A673 (cell line): ENCODE data around the gene UVRAG. TPM values are rescaled to one million over a fixed set of nuclear protein-coding genes. Genes with fewer than 3 reads are reported as not detected.

Source experiments
- BruUV-seq: library from RNA; stranded (reverse); fragments of 400-500 nt; replicated peaks from 2 replicates; lab custom pipeline; 2021; lab: Mats Ljungman, UMichigan
- CTCF ChIA-PET: fragments of 300-600 bp; sonication (Branson Sonifier 250); formaldehyde crosslinking; loops from one replicate; lab custom pipeline; 2022; ENCODE audit warnings: antibody characterized with exemption; lab: Charles Lee
- POLR2A ChIA-PET: fragments of 300-600 bp; sonication (Branson Sonifier 250); formaldehyde crosslinking; loops from one replicate; lab custom pipeline; 2022; ENCODE audit warnings: antibody characterized with exemption; ENCODE audit not compliant: low non-redundant PET; lab: Charles Lee
- DNase-seq: peaks from one replicate; pipeline ENCODE4 v3.0.0-alpha.2; 2015; ENCODE audit warnings: low spot score
- H3K27ac ChIP-seq: fragments of 200-600 bp; sonication (generic); 2 replicates; pipeline ENCODE4 v1.5.1; 2016; ENCODE audit warnings: mixed run types, low read depth, mild to moderate bottlenecking, mixed read lengths, antibody characterized with exemption, low read length; ENCODE audit not compliant: poor library complexity, severe bottlenecking
- H3K27me3 ChIP-seq: fragments of 200-600 bp; sonication (generic); replicated peaks from 2 replicates; pipeline ENCODE4 v1.6.1; 2017; ENCODE audit warnings: mixed run types, low read depth, mild to moderate bottlenecking, mixed read lengths, antibody characterized with exemption, low read length; ENCODE audit not compliant: insufficient read depth, poor library complexity
- H3K36me3 ChIP-seq: fragments of 200-600 bp; sonication (generic); 2 replicates; pipeline ENCODE4 v1.6.1; 2016; ENCODE audit warnings: mixed run types, mild to moderate bottlenecking, mixed read lengths, antibody characterized with exemption, low read length; ENCODE audit not compliant: insufficient read depth, poor library complexity, severe bottlenecking
- H3K4me1 ChIP-seq: fragments of 200-600 bp; sonication (generic); 2 replicates; pipeline ENCODE4 v1.6.1; 2017; ENCODE audit warnings: mixed run types, mild to moderate bottlenecking, mixed read lengths, antibody characterized with exemption, low read length; ENCODE audit not compliant: insufficient read depth, poor library complexity, severe bottlenecking
- H3K4me3 ChIP-seq: fragments of 200-600 bp; sonication (generic); 2 replicates; pipeline ENCODE4 v1.5.1; 2016; ENCODE audit warnings: low read depth, mixed run types, mild to moderate bottlenecking, mixed read lengths, low read length; ENCODE audit not compliant: poor library complexity, severe bottlenecking
- H3K9me3 ChIP-seq: fragments of 200-600 bp; sonication (generic); 2 replicates; pipeline ENCODE4 v1.6.1; 2016; ENCODE audit warnings: mixed run types, low read depth, mild to moderate bottlenecking, mixed read lengths, antibody characterized with exemption, low read length; ENCODE audit not compliant: poor library complexity, severe bottlenecking
- EZH2 ChIP-seq: fragments of 200-600 bp; sonication (generic); IDR thresholded peaks from 2 replicates; pipeline ENCODE4 v1.6.1; 2017; ENCODE audit warnings: borderline replicate concordance, low read depth, mild to moderate bottlenecking, mixed read lengths, antibody characterized with exemption, low read length; ENCODE audit not compliant: poor library complexity, severe bottlenecking
- intact Hi-C: fragments of 100-400 bp; cut with micrococcal nuclease; formaldehyde crosslinking; loops from one replicate; pipeline ENCODE4 v1.10.0; 2022; ENCODE audit not compliant: unreplicated experiment
- total RNA-seq: library from RNA; stranded (reverse); gene quantifications from 2 replicates; pipeline ENCODE4 v1.2.3, GENCODE V29; 2021
- TF ChIP-seq, protein P1 (sequence below): fragments of 300-800, 200-600 bp; sonication (generic); conservative IDR thresholded peaks from 2 replicates; pipeline ENCODE4 v1.5.1; 2017; ENCODE audit warnings: low read depth, mild to moderate bottlenecking, antibody characterized with exemption, low read length, moderate library complexity, mixed read lengths

Gene UVRAG
- total RNA-seq, 1 experiment from 2014 or later, result 21.1 TPM

DNA sequence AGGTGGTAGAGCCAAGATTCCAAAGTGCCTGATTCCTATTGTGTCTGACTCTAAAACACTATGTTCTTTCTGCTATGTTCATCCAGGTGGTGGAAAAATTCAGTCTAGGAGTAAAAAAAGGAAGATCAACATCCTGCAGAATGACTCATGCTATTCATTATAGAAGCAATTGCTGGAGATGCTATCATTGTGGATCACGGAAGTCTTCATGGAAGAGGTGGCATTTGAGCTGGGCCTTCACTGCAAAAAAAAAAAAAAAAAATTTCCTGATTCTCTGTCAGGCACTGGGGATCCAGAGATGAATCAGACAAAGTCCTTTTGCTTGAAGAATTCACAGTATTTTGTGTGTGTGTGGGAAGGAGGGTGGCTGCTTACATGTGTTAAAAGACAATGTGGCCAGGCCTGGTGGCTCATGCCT is 1.4 kb upstream of the UVRAG start:
- CTCF ChIA-PET, result no interaction called here
- Histone ChIP-seq H3K9me3 (no peaks in the 10 kb centered on the region), H3K36me3 (no peaks in the 10 kb centered on the region), H3K4me3 (no peak overlapping the region), H3K27ac (no peak overlapping the region), H3K27me3 (no peaks in the 10 kb centered on the region), H3K4me1 (peaks cover 15% of the 10 kb centered on the region)
- POLR2A ChIA-PET, result no interaction called here
- no peak for TF ChIP-seq EZH2
- TF ChIP-seq, protein P1, sequence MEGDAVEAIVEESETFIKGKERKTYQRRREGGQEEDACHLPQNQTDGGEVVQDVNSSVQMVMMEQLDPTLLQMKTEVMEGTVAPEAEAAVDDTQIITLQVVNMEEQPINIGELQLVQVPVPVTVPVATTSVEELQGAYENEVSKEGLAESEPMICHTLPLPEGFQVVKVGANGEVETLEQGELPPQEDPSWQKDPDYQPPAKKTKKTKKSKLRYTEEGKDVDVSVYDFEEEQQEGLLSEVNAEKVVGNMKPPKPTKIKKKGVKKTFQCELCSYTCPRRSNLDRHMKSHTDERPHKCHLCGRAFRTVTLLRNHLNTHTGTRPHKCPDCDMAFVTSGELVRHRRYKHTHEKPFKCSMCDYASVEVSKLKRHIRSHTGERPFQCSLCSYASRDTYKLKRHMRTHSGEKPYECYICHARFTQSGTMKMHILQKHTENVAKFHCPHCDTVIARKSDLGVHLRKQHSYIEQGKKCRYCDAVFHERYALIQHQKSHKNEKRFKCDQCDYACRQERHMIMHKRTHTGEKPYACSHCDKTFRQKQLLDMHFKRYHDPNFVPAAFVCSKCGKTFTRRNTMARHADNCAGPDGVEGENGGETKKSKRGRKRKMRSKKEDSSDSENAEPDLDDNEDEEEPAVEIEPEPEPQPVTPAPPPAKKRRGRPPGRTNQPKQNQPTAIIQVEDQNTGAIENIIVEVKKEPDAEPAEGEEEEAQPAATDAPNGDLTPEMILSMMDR, result no peak
- DNase-seq, result no peak
- BruUV-seq, result no TSS peak
- intact Hi-C loops, result no loop called here

DNA sequence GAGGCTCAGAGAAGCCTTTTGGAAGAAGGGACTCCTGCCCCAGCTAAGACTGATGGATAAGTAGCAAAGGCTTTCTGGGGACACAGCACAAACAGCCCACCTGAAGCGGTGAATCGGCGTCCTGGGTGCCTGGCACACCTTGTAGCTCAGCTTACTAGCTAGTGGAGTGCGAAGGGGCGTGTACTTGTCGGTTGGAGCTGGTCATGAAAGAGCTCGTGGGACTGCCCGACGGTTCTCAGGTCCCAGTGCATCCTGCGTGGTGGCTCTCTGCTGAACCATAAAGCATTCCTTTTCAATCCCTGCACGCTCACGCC is 690 bp upstream of the UVRAG start:
- Histone ChIP-seq H3K4me3 (peak overlapping the region; percentile 83), H3K9me3 (no peaks in the 10 kb centered on the region), H3K27me3 (no peaks in the 10 kb centered on the region), H3K36me3 (no peaks in the 10 kb centered on the region), H3K27ac (peak overlapping the region; percentile 76), H3K4me1 (peaks cover 15% of the 10 kb centered on the region)
- TF ChIP-seq, protein P1, result no peak
- TF ChIP-seq EZH2, result no peak
- DNase-seq, result no peak
- ChIA-PET CTCF (interaction anchor here (1.0 kb wide), 1 partner anchor 54 kb away, joined by 3 read pairs; no protein-coding TSS in a partner anchor), POLR2A (no interaction called here)
- intact Hi-C loops, result no loop called here
- no TSS peak for BruUV-seq

DNA sequence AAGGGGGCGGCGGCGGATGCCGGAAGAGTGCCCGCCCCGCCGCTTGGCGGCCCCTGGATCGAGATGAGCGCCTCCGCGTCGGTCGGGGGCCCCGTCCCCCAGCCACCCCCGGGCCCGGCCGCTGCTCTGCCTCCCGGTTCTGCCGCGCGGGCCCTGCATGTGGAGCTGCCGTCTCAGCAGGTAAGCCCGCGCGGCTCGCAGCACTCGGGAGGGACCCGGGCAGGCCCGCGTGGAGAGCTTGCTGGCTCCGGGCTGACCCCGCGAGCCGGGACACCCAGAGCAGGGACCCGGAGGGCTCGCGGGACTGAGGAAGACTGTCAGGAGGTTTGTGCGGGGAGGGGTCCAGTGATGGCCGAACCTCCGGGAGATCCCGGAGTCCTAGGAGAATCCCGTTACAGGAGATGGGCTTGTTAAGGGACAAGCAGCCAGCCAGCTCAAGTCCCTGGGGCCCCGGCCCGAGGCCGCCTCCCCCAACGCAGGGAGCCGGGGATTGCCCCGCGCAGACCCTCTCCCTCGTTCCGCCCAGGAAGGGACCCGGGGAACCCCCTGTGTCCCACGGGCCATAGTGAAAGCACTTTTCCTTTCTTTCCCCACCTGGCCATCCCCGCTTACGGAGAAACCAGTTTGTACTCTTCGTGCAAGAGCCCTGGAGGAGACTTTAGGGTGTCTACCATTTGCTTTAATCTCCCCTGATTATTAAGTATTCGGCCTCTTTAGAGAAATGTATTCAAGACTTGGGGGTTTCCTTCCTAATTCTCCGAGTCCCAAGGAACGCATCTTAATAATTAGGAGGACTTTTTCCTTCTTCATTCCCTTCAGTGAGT is 547 bp downstream of the UVRAG start:
- Histone ChIP-seq H3K27ac (peak overlapping the region; percentile 76), H3K36me3 (no peaks in the 10 kb centered on the region), H3K27me3 (no peaks in the 10 kb centered on the region), H3K4me3 (peak overlapping the region; percentile 83), H3K4me1 (peaks cover 15% of the 10 kb centered on the region), H3K9me3 (no peaks in the 10 kb centered on the region)
- intact Hi-C loops, result loop anchor here (5.0 kb wide), 1 partner anchor 37 kb away; no protein-coding TSS in a partner anchor
- no peak for TF ChIP-seq EZH2
- TF ChIP-seq, protein P1, result no peak
- ChIA-PET POLR2A (no interaction called here), CTCF (interaction anchor here (0.6 kb wide), 2 partner anchors 253 to 557 kb away, joined by 3 to 4 read pairs; no protein-coding TSS in a partner anchor)
- DNase-seq, result peak; percentile 60
- BruUV-seq, result no TSS peak
